K562 (cell line): ENCODE data around the gene DUS1L. TPM values are rescaled to one million over a fixed set of nuclear protein-coding genes. Genes with fewer than 3 reads are reported as not detected.
A peak's percentile ranks its signal among the peaks of the same experiment; 100 is the strongest.

Source experiments
- ATAC-seq: fragments of 200-7000 bp; cut with Tn5 transposase; 3 replicates; pipeline ENCODE4 v1.9.1; 2020; ENCODE audit warnings: moderate library complexity
- BruUV-seq: library from RNA; stranded (reverse); fragments of 400-500 nt; replicated peaks from 2 replicates; lab custom pipeline; 2021; lab: Mats Ljungman, UMichigan
- CTCF ChIA-PET: fragments of 300-600 bp; formaldehyde crosslinking; extraction: SDS; loops from one replicate; lab custom pipeline; 2021; ENCODE audit warnings: low intra/inter-chr PET ratio; lab: Yijun Ruan, JAX
- POLR2A ChIA-PET: fragments of 300-600, 350-650 bp; sonication (Branson Sonifier 250); formaldehyde crosslinking; extraction: SDS; loops from one replicate; lab custom pipeline; 2021; ENCODE audit warnings: antibody characterized with exemption, inconsistent platforms; lab: Yijun Ruan, JAX
- DNase-seq, 4 experiments: peaks; one replicate each; pipeline versions ENCODE4 v3.0.0 to v3.0.0-alpha.2; 2011 to 2018; ENCODE audit warnings: low spot score in 3 of 4, mixed read lengths in 3 of 4; ENCODE audit errors: extremely low read depth in 1 of 4
- FAIRE-seq: peaks from 2 replicates; lab custom pipeline; 2011; peaks lifted over from hg19 to GRCh38; lab: Jason Lieb, UNC
- H2AFZ ChIP-seq: 2 replicates; pipeline ENCODE4 v1.6.0; 2011; ENCODE audit warnings: low read depth, low read length, control low read depth, inconsistent platforms
- H3K27ac ChIP-seq: fragments of 200-600 bp; 3 replicates; pipeline ENCODE4 v1.8.0; 2011; ENCODE audit warnings: low read depth, mild to moderate bottlenecking, control low read depth, inconsistent platforms, low read length, moderate library complexity, mixed read lengths; ENCODE audit errors: extremely low read depth
- H3K27me3 ChIP-seq, 2 experiments: fragments of 300-600 bp in 1 of 2; 2 replicates in 1 of 2; 3 replicates in 1 of 2; pipeline versions ENCODE4 v1.6.0 to v1.8.0; 2011; ENCODE audit warnings: inconsistent platforms in 2 of 2, low read length in 2 of 2, mild to moderate bottlenecking in 1 of 2, mixed read lengths in 1 of 2, moderate library complexity in 1 of 2; ENCODE audit not compliant: control insufficient read depth in 2 of 2, insufficient read depth in 2 of 2
- H3K36me3 ChIP-seq: fragments of 300-600 bp; 3 replicates; pipeline ENCODE4 v1.8.0; 2011; ENCODE audit warnings: mild to moderate bottlenecking, low read length, inconsistent platforms; ENCODE audit not compliant: control insufficient read depth, insufficient read depth
- H3K4me1 ChIP-seq, 2 experiments: fragments of 200-600 bp in 1 of 2; replicated peaks in 1 of 2; 2 replicates in 1 of 2; 3 replicates in 1 of 2; pipeline versions ENCODE4 v1.5.1 to v1.8.0; 2011; ENCODE audit warnings: inconsistent platforms in 2 of 2, low read length in 2 of 2, mild to moderate bottlenecking in 1 of 2, mixed read lengths in 1 of 2, moderate library complexity in 1 of 2; ENCODE audit not compliant: control insufficient read depth in 2 of 2, insufficient read depth in 2 of 2
- H3K4me2 ChIP-seq: 2 replicates; pipeline ENCODE4 v1.6.1; 2011; ENCODE audit warnings: low read length, control low read depth, inconsistent platforms, mixed read lengths; ENCODE audit not compliant: insufficient read depth
- H3K4me3 ChIP-seq: fragments of 200-600 bp; sonication (generic), shearing (Covaris generic); 2 replicates; pipeline ENCODE4 v1.5.1; 2016; ENCODE audit warnings: control low read depth, inconsistent platforms
- H3K79me2 ChIP-seq: fragments of 200-600 bp; 3 replicates; pipeline ENCODE4 v1.8.0; 2011; ENCODE audit warnings: low read length, inconsistent platforms; ENCODE audit not compliant: control insufficient read depth, insufficient read depth
- H3K9ac ChIP-seq, 2 experiments: 2 replicates each; pipeline versions ENCODE4 v1.6.0 to v1.6.1; 2011; ENCODE audit warnings: low read depth in 2 of 2, low read length in 2 of 2, control low read depth in 1 of 2, inconsistent platforms in 1 of 2, mild to moderate bottlenecking in 1 of 2, mixed read lengths in 1 of 2; ENCODE audit not compliant: insufficient read depth in 1 of 2
- H3K9me1 ChIP-seq: one replicate; pipeline ENCODE4 v1.6.0; 2011; ENCODE audit warnings: inconsistent platforms, mild to moderate bottlenecking, low read length, moderate library complexity; ENCODE audit not compliant: control insufficient read depth, insufficient read depth
- H3K9me3 ChIP-seq: replicated peaks from 2 replicates; pipeline ENCODE4 v1.5.1; 2011; ENCODE audit warnings: low read depth, low read length, inconsistent platforms; ENCODE audit not compliant: control insufficient read depth, insufficient read depth
- H4K20me1 ChIP-seq: replicated peaks from 2 replicates; pipeline ENCODE4 v1.6.1; 2011; ENCODE audit warnings: low read length, inconsistent platforms, mixed read lengths; ENCODE audit not compliant: control insufficient read depth, insufficient read depth
- CHD1 ChIP-seq: fragments of 200-600 bp; sonication (generic); IDR thresholded peaks from one replicate; pipeline ENCODE4 v1.6.1; 2012; ENCODE audit warnings: mild to moderate bottlenecking, moderate library complexity, low read length, inconsistent platforms
- CREB1 ChIP-seq, 2 experiments: sonication (generic) in 1 of 2; formaldehyde crosslinking in 1 of 2; IDR thresholded peaks; 2 replicates each; pipeline versions ENCODE4 v1.6.1 to v1.8.0; 2012 to 2022; ENCODE audit warnings: inconsistent platforms in 1 of 2, mild to moderate bottlenecking in 1 of 2, missing genetic modification reagents in 1 of 2, moderate library complexity in 1 of 2
- CREM ChIP-seq: IDR thresholded peaks from 2 replicates; pipeline ENCODE4 v1.6.1; 2014; ENCODE audit warnings: antibody characterized with exemption, low read depth
- DPF2 ChIP-seq: fragments of 450-650 bp; IDR thresholded peaks from 2 replicates; pipeline ENCODE4 v1.6.1; 2016
- NCOR1 ChIP-seq: fragments of 450-650 bp; IDR thresholded peaks from 2 replicates; pipeline ENCODE4 v1.6.1; 2016; ENCODE audit warnings: mild to moderate bottlenecking, moderate library complexity
- POLR2A ChIP-seq: fragments of 450-650 bp; conservative IDR thresholded peaks from 2 replicates; pipeline ENCODE4 v1.6.1; 2016
- PRMT5 ChIP-seq: sonication (generic); formaldehyde crosslinking; IDR thresholded peaks from 2 replicates; pipeline ENCODE4 v1.5.0; 2020; ENCODE audit warnings: missing genetic modification reagents
- SP2 ChIP-seq: IDR thresholded peaks from 2 replicates; pipeline ENCODE4 v1.6.1; 2011; ENCODE audit warnings: mild to moderate bottlenecking, low read depth, low read length, moderate library complexity; ENCODE audit not compliant: poor library complexity, severe bottlenecking; ENCODE audit errors: extremely low read depth
- WGBS: fragments of 100-300 bp; shearing (Covaris generic); methylation state at CpG from one replicate; pipeline ENCODE4 v1.1.6; 2016; ENCODE audit warnings: low coverage, mixed read lengths; ENCODE audit not compliant: insufficient coverage; ENCODE audit errors: missing lambda C conversion rate; 5-methylcytosine and 5-hydroxymethylcytosine counted together
- in situ Hi-C: fragments of 300-500 bp; cut with MboI; formaldehyde crosslinking; loops from 4 replicates; pipeline ENCODE4 v1.15.0; 2018; ENCODE audit warnings: inconsistent platforms, mixed read lengths
- intact Hi-C: fragments of 100-400 bp; cut with micrococcal nuclease; formaldehyde crosslinking; loops from 2 replicates; pipeline ENCODE4 v1.14.2; 2022
- polyA plus RNA-seq, 8 experiments: library from polyadenylated mRNA; depleted of rRNA in 4 of 8; stranded (reverse) in 5 of 8; unstranded in 3 of 8; fragments of >200 nt; fragmentation: Nextera tagmentation in 2 of 8; fragmentation: Illumina TruSeq in 1 of 8; extraction: Ambion mirVana in 2 of 8; extraction: Trizol in 1 of 8; gene quantifications; 2 replicates each; pipeline versions ENCODE4 v1.2.1 to v1.2.3, GENCODE V29; 2011 to 2014; ENCODE audit warnings: inconsistent platforms in 1 of 8, missing spikeins in 1 of 8
- total RNA-seq, 7 experiments: library from RNA; depleted of rRNA in 6 of 7; stranded (reverse); fragments of >200 nt in 6 of 7; fragmentation: Illumina TruSeq in 2 of 7; extraction: Trizol in 2 of 7; gene quantifications; 2 replicates each; pipeline versions ENCODE4 v1.2.1 to v1.2.3, GENCODE V29; 2011 to 2021; ENCODE audit warnings: low replicate concordance in 1 of 7
- TF ChIP-seq, protein P1 (sequence below): fragments of 450-650 bp; IDR thresholded peaks from 2 replicates; pipeline ENCODE4 v1.6.1; 2017; ENCODE audit warnings: antibody characterized with exemption
- TF ChIP-seq, protein P2 (sequence below): fragments of 250-450 bp; sonication (Bioruptor Pico); IDR thresholded peaks from 2 replicates; pipeline ENCODE4 v1.5.0; 2020; ENCODE audit warnings: mild to moderate bottlenecking
- TF ChIP-seq, protein P3 (sequence below): sonication (generic); formaldehyde crosslinking; IDR thresholded peaks from 2 replicates; pipeline ENCODE4 v1.8.0; 2023; ENCODE audit warnings: missing genetic modification reagents, mild to moderate bottlenecking, borderline replicate concordance

The DUS1L gene
- total and polyA plus RNA-seq, 9 of the 15 experiments (the other 6 are each of a cell fraction or from before 2014, with no cell fraction given), result 7.8 to 210 (median 83.9) TPM

DNA sequence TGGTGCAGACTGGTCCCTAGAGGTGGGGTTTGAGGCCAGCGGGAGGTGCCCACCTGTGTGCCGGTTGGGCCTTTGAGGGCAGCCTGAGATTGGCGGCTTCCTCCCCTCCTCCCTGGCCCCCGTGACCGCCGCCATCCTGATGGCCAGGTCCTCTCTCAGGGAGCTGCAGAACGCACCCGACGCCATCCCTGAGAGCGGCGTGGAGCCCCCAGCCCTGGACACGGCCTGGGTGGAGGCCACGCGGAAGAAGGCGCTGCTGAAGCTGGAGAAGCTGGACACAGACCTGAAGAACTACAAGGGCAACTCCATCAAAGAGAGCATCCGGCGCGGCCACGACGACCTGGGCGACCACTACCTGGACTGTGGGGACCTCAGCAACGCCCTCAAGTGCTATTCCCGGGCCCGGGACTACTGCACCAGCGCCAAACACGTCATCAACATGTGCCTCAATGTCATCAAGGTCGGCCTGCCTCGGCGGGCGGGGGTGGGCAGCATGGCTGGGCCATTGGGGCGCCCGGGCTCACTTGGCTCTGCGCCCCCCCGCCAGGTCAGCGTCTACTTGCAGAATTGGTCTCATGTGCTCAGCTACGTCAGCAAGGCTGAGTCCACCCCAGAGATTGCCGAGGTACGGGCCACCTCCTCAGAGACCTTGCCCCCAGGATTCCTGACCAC lies 11.1 kb downstream of the DUS1L start:
- Histone ChIP-seq H3K4me2 (no peak overlapping the region), H3K4me1 (peaks cover 6 to 90% of the 10 kb centered on the region in 2 experiments; a peak in 3 of 5 replicates), H3K9me3 (no peaks in the 10 kb centered on the region), H2AFZ (no peak overlapping the region), H3K27me3 (no peaks in the 10 kb centered on the region), H3K79me2 (peaks cover 28% of the 10 kb centered on the region), H3K4me3 (no peak overlapping the region), H3K9ac (peak overlapping the region in 1 of 2 experiments; percentile 97; a peak in 1 of 4 replicates), H3K9me1 (no peaks in the 10 kb centered on the region), H3K36me3 (peaks cover 78% of the 10 kb centered on the region; the same call in 2 of the 3 replicates), H4K20me1 (peaks cover 11% of the 10 kb centered on the region; the same call in 1 of the 2 replicates), H3K27ac (no peak overlapping the region)
- intact Hi-C loops (no loop called here), in situ Hi-C loops (no loop called here)
- CTCF ChIA-PET, result no interaction called here
- TSS peak; percentile 27 for BruUV-seq
- DNase-seq (no peak), FAIRE-seq (no peak), ATAC-seq (no peak)
- 91% methylated on average over 29 of the region's 38 CpGs for WGBS
- POLR2A ChIA-PET, result interaction anchor here (0.7 to 1.7 kb wide), 4 partner anchors 8 to 27 kb away, joined by 3 to 11 read pairs (median 4); no protein-coding TSS in a partner anchor
- TF ChIP-seq, protein P1, sequence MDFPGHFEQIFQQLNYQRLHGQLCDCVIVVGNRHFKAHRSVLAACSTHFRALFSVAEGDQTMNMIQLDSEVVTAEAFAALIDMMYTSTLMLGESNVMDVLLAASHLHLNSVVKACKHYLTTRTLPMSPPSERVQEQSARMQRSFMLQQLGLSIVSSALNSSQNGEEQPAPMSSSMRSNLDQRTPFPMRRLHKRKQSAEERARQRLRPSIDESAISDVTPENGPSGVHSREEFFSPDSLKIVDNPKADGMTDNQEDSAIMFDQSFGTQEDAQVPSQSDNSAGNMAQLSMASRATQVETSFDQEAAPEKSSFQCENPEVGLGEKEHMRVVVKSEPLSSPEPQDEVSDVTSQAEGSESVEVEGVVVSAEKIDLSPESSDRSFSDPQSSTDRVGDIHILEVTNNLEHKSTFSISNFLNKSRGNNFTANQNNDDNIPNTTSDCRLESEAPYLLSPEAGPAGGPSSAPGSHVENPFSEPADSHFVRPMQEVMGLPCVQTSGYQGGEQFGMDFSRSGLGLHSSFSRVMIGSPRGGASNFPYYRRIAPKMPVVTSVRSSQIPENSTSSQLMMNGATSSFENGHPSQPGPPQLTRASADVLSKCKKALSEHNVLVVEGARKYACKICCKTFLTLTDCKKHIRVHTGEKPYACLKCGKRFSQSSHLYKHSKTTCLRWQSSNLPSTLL, result no peak
- TF ChIP-seq, protein P2, sequence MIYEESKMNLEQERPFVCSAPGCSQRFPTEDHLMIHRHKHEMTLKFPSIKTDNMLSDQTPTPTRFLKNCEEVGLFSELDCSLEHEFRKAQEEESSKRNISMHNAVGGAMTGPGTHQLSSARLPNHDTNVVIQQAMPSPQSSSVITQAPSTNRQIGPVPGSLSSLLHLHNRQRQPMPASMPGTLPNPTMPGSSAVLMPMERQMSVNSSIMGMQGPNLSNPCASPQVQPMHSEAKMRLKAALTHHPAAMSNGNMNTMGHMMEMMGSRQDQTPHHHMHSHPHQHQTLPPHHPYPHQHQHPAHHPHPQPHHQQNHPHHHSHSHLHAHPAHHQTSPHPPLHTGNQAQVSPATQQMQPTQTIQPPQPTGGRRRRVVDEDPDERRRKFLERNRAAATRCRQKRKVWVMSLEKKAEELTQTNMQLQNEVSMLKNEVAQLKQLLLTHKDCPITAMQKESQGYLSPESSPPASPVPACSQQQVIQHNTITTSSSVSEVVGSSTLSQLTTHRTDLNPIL, result no peak
- TF ChIP-seq DPF2 (no peak), POLR2A (no peak), PRMT5 (CRISPR knock-in tag) (no peak), SP2 (no peak), NCOR1 (no peak), CREB1 (IDR thresholded peaks at IDR 0.05) (peak; percentile 73), CREB1 (CRISPR knock-in tag; IDR thresholded peaks at IDR 0.05) (no peak), CHD1 (no peak), CREM (peak; percentile 78)
- TF ChIP-seq, protein P3, sequence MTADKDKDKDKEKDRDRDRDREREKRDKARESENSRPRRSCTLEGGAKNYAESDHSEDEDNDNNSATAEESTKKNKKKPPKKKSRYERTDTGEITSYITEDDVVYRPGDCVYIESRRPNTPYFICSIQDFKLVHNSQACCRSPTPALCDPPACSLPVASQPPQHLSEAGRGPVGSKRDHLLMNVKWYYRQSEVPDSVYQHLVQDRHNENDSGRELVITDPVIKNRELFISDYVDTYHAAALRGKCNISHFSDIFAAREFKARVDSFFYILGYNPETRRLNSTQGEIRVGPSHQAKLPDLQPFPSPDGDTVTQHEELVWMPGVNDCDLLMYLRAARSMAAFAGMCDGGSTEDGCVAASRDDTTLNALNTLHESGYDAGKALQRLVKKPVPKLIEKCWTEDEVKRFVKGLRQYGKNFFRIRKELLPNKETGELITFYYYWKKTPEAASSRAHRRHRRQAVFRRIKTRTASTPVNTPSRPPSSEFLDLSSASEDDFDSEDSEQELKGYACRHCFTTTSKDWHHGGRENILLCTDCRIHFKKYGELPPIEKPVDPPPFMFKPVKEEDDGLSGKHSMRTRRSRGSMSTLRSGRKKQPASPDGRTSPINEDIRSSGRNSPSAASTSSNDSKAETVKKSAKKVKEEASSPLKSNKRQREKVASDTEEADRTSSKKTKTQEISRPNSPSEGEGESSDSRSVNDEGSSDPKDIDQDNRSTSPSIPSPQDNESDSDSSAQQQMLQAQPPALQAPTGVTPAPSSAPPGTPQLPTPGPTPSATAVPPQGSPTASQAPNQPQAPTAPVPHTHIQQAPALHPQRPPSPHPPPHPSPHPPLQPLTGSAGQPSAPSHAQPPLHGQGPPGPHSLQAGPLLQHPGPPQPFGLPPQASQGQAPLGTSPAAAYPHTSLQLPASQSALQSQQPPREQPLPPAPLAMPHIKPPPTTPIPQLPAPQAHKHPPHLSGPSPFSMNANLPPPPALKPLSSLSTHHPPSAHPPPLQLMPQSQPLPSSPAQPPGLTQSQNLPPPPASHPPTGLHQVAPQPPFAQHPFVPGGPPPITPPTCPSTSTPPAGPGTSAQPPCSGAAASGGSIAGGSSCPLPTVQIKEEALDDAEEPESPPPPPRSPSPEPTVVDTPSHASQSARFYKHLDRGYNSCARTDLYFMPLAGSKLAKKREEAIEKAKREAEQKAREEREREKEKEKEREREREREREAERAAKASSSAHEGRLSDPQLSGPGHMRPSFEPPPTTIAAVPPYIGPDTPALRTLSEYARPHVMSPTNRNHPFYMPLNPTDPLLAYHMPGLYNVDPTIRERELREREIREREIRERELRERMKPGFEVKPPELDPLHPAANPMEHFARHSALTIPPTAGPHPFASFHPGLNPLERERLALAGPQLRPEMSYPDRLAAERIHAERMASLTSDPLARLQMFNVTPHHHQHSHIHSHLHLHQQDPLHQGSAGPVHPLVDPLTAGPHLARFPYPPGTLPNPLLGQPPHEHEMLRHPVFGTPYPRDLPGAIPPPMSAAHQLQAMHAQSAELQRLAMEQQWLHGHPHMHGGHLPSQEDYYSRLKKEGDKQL (CRISPR knock-in tag), result no peak
